ENCODE measurements around the gene MAG. TPM values are rescaled to one million over a fixed set of nuclear protein-coding genes. Genes with fewer than 3 reads are reported as not detected.

Gene MAG
- total RNA-seq, 1 donor from 2014 or later = not detected

DNA sequence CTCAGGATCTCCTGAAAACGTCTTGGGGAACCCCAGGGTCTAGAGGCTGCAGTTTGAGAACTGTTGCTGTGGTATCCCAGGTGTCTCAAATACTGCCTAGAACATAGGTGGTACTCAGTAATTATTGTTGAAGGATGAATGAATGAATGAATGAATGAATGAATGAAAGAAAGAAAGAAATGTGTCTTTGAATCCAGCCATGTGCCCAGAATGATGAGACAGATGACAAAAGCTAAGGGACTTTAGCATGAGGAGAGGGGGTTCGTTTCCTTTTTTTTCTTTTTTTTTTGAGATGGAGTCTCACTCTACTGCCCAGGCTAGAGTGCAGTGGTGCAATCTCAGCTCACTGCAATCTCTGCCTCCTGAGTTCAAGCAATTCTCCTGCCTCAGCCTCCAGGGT is 35.4 kb upstream of the MAG start:
- Histone ChIP-seq H3K27me3 (ENCODE audit: low read depth) (no peaks in the 10 kb centered on the region), H3K4me3 (no peak overlapping the region), H3K27ac (replicated peaks) (no peak overlapping the region), H3K4me1 (peaks cover 23% of the 10 kb centered on the region), H3K9me3 (replicated peaks) (no peaks in the 10 kb centered on the region), H3K36me3 (no peaks in the 10 kb centered on the region)
- DNase-seq = no peak
- TF ChIP-seq, protein P1, sequence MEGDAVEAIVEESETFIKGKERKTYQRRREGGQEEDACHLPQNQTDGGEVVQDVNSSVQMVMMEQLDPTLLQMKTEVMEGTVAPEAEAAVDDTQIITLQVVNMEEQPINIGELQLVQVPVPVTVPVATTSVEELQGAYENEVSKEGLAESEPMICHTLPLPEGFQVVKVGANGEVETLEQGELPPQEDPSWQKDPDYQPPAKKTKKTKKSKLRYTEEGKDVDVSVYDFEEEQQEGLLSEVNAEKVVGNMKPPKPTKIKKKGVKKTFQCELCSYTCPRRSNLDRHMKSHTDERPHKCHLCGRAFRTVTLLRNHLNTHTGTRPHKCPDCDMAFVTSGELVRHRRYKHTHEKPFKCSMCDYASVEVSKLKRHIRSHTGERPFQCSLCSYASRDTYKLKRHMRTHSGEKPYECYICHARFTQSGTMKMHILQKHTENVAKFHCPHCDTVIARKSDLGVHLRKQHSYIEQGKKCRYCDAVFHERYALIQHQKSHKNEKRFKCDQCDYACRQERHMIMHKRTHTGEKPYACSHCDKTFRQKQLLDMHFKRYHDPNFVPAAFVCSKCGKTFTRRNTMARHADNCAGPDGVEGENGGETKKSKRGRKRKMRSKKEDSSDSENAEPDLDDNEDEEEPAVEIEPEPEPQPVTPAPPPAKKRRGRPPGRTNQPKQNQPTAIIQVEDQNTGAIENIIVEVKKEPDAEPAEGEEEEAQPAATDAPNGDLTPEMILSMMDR (IDR thresholded peaks at IDR 0.05; ENCODE audit: borderline replicate concordance) = no peak
- intact Hi-C loops (cut with micrococcal nuclease) = no loop called here

DNA sequence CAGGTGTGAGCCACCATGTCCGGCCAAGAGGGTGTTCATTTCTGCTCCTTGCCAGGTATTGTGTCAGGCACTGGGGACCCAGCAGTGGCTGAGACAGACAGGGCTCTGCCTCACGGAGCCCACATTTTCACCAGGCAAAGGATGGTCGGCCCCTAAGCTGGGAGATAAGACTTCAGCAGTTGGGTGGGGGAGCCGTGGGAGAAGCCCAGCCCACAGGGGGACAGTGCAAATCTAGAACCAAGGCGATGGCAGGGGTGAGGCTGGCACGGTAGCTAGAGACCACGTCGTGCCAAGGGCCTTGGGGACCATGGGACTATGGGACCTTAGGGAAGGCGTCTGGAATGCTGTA is 34.9 kb upstream of the MAG start:
- Histone ChIP-seq H3K9me3 (replicated peaks) (no peaks in the 10 kb centered on the region), H3K27me3 (ENCODE audit: low read depth) (no peaks in the 10 kb centered on the region), H3K27ac (replicated peaks) (no peak overlapping the region), H3K4me3 (no peak overlapping the region), H3K4me1 (peaks cover 28% of the 10 kb centered on the region), H3K36me3 (no peaks in the 10 kb centered on the region)
- no peak for DNase-seq
- TF ChIP-seq, protein P1 (IDR thresholded peaks at IDR 0.05; ENCODE audit: borderline replicate concordance) = no peak
- intact Hi-C loops (cut with micrococcal nuclease) = no loop called here

DNA sequence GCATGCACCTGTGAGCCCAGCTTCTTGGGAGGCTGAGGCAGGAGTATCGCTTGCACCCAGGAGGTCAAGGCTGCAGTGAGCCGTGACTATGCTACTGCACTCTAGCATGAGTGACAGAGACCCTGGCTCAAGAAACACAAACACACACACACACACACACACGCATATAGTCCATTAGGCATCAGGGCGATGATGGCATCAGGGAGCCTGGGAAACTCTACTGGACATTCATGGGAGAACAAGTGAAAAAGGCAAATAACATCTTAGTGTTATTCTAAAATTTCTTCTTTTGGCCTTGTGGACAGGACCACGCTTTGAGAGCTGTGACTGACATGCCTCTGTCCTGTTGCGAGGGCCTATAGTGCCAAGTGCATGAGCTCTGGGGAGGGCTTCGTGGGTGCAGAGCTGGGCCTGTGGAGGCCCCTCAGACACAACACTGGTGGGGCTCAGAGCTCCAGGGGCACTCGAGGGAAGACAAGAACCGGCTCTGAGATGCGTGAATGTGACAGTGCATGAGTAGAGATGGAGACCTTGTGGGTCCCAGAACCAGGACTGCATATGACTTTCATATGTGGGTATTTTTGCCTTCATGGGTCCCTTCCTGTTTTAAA is 31.2 kb upstream of the MAG start:
- Histone ChIP-seq H3K36me3 (no peaks in the 10 kb centered on the region), H3K27me3 (ENCODE audit: low read depth) (no peaks in the 10 kb centered on the region), H3K4me3 (no peak overlapping the region), H3K27ac (replicated peaks) (no peak overlapping the region), H3K9me3 (replicated peaks) (no peaks in the 10 kb centered on the region), H3K4me1 (peaks cover 34% of the 10 kb centered on the region)
- TF ChIP-seq, protein P1 (IDR thresholded peaks at IDR 0.05; ENCODE audit: borderline replicate concordance) = no peak
- intact Hi-C loops (cut with micrococcal nuclease) = no loop called here
- DNase-seq = no peak

DNA sequence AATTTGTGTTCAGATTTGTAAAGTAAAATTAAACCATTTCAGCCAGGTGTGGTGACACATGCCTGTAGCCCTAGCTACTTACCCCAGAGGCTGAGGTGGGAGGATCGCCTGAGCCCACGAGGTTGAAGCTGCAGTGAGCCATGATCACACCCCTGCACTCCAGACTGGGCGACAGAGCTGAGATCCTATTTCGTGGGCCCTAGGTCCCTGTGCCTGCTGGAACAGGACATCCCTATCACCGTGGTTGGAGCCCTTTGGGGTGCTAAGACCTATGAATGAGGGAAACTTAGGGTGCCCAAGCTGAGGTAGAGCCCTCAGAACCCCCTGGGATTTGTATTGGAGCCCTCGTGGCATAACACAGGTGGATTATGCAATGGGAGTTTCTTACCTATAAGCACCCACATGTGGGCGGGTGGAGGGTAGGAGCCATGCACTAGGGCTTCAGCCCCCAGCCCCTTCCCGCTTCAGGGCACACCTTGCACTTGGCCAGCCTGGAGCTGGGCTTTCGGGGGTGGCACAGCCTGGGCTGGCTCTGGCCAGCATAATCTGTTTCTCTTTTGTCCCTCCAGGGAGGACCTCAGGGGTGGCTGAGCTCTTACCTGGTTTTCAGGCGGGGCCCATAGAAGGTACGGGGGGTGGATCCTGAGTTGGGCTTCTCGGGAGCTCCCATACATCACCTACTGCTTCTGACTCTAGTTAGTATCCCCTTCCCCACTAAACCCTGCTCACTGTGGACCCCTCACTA is 30.4 kb upstream of the MAG start:
- Histone ChIP-seq H3K4me1 (peaks cover 40% of the 10 kb centered on the region), H3K27me3 (ENCODE audit: low read depth) (no peaks in the 10 kb centered on the region), H3K36me3 (no peaks in the 10 kb centered on the region), H3K4me3 (no peak overlapping the region), H3K27ac (replicated peaks) (no peak overlapping the region), H3K9me3 (replicated peaks) (no peaks in the 10 kb centered on the region)
- DNase-seq = no peak
- intact Hi-C loops (cut with micrococcal nuclease) = no loop called here
- TF ChIP-seq, protein P1 (IDR thresholded peaks at IDR 0.05; ENCODE audit: borderline replicate concordance) = no peak

DNA sequence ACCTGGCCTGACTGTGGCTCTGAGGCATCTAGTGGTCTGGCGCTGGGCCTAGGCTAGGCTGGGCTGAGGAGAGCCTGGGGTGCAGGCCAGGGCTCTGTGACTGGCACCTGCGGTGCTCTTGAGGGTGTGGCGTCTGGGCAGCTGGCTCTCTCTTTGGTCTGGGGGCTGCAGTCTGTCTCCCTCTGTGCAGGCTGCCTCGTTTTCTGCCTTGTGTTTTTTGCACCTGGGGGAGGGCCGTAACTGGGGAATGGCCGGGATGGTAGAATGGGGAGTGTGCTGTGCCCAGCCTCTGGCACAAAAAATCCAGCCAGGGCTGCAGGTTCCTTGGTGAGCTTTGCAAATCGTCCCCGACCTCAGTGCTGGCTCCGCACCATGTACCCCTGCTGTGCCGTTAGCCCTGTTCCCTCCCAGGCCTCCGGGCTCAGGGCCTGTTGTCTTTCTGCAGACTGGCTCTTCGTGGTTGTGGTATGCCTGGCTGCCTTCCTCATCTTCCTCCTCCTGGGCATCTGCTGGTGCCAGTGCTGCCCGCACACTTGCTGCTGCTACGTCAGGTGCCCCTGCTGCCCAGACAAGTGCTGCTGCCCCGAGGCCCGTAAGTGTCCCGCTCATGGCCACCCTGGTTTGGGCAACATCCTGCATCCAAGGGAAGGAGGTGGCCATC is 29.7 kb upstream of the MAG start:
- Histone ChIP-seq H3K4me1 (peaks cover 46% of the 10 kb centered on the region), H3K9me3 (replicated peaks) (no peaks in the 10 kb centered on the region), H3K27me3 (ENCODE audit: low read depth) (no peaks in the 10 kb centered on the region), H3K4me3 (no peak overlapping the region), H3K36me3 (no peaks in the 10 kb centered on the region), H3K27ac (replicated peaks) (no peak overlapping the region)
- DNase-seq = no peak
- TF ChIP-seq, protein P1 (IDR thresholded peaks at IDR 0.05; ENCODE audit: borderline replicate concordance) = no peak
- intact Hi-C loops (cut with micrococcal nuclease) = no loop called here

Data from left ventricle myocardium inferior (tissue), 1 donor.